ENCODE data around the gene CUBN.

Gene CUBN

DNA sequence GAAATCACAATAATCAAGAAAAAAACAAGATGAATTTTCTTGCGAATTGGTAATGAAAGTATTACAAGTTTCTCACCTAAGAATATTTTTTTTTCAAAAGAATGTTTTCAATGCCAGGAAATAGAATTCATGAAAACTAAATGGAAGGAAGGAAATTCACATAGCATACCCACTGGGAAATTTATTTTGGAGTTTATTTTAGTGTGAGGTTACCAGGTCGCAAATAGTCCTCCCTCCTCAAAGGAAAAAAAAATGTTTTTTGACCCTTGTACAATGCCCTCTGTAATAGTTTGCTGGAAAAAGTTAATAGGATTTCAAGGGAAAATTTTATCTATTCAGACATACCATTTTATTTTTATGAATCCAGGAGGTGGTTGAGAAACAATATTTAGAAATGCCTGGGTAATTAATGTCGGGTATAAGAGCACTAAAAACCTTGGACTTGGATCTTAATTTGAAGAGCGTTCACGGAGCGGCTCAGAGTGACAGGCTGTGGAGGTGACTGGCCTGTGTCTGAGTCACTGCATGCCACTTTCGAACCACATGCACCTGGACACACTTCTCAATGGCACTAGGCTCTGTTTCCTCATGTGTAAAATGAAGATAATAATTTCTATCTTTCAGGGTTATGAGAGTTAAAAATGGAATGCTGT is 28.2 kb downstream of the CUBN start:
- DNase-seq, result no peak

DNA sequence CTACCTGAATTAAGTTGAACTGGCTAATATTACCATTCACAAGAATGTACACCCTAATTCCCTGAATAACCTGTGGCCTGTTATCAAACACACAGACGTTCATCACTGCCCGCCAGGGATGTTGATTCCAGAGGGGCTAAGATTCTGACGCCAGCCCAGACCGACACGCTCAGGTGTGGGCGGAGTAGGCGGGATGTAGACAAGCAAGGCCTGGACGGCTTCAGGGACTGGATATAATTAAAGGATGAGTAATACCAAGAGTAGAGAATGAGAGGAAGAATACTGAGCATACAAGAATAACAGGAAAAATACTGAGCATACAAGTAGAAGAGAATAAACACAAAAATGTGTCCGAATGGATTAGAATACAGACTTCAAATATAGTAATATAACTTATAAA is 29.0 kb downstream of the CUBN start:
- no peak for DNase-seq

- no peak for DNase-seq
Measured at GRCh38 chr10:17098012-17098411, 31.6 kb downstream of the CUBN start.

- no peak for DNase-seq
Measured at GRCh38 chr10:17094844-17095243, 34.8 kb downstream of the CUBN start.

- DNase-seq, result no peak
Measured at GRCh38 chr10:17092986-17093803, 36.4 kb downstream of the CUBN start.

DNA sequence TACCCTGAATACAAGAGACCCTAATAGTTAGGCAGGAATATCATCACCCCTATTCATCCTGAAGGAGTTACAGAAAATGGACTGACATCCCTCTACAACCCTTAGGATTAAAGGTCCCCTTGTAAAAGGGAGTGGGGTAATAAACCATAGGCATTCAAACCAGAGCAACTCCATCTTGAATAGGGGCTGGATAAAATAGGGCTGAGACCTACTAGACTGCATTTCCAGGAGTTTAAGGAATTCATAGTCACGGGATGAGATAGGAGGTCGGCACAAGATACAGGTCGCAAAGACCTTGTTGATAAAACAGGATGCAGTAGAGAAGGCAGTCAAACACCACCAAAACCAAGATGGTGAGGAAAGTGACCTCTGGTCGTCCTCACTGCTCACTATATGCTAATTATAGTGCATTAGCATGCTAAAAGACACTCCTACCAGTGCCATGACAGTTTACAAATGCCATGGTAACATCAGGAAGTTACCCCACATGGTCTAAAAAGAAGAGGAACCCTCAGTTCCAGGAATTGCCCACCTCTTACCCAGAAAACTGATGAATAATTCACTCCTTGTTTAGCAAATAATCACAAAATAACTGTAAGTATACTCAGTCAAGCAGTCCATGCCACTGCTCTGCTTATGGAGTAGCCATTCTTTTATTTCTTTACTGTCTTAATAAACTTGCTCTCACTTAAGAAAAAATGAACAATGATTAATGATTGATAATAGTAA is 37.2 kb downstream of the CUBN start:
- DNase-seq, result no peak

- no peak for DNase-seq
Measured at GRCh38 chr10:17088118-17088806, 41.3 kb downstream of the CUBN start.

- no peak for DNase-seq
Measured at GRCh38 chr10:17086865-17087367, 42.7 kb downstream of the CUBN start.

GRCh38 chr10:17085011-17085725 is 44.4 kb downstream of the CUBN start:
- DNase-seq, result no peak

DNA sequence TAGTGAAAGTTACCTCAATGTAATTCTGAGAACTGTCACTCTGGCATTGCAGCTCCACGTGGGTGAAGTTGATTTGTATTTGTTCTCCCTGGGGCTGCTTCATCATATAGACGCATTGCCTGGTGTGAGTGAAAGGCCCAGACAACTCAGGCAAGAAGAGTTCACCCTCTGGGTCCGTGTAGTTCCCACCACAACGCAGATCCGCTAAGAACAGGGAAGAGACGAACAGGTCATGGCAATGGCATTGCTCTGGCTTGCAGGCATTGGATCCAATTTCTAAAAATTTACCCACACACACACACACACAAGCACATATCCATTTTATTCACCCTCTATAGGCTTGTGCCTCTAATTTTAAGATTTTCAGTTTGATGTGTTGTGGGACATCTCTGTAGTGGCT is 45.4 kb downstream of the CUBN start:
- DNase-seq, result no peak

DNA sequence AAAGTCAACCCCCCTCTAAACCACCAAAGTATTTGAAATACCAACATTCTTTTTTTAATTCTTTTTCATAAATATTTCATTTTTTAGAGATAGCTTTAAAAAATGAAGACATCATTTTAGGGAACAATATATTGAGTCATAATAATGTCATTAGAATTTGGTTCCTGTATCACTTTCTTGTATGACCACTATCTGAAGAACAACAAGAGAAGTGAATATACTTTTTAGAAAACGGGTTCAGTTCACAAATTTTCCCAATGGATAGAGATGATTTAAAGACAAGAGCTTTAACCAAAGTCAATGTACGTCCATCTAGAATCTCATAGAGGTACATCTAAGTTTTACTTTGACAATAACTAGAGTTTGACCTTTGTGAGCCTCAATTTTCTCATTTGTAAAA is 48.2 kb downstream of the CUBN start:
- no peak for DNase-seq

- no peak for DNase-seq
Measured at GRCh38 chr10:17077890-17078289, 51.7 kb downstream of the CUBN start.

DNA sequence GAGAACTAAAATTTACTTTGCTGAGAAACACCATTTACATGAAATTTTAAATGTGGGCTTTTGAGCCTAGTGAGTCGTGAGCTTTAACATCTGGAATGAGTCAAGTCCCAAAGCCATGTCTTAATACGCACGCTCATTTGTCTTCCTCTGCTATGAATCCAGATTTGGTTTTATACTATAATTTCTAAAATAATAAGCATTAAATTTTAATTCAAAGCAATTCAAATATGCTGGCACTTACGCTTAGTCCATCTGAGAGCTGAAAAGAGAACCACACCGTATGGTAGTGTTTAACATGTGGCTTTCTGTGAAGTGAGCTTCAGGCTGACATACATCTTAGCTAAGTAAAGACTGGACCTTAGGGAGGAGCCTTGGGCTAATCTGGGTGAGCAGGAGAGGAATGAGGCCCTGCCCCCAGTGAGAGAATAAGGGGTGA is 52.2 kb downstream of the CUBN start:
- DNase-seq, result no peak

- no peak for DNase-seq
Measured at GRCh38 chr10:17076626-17077345, 52.8 kb downstream of the CUBN start.

DNA sequence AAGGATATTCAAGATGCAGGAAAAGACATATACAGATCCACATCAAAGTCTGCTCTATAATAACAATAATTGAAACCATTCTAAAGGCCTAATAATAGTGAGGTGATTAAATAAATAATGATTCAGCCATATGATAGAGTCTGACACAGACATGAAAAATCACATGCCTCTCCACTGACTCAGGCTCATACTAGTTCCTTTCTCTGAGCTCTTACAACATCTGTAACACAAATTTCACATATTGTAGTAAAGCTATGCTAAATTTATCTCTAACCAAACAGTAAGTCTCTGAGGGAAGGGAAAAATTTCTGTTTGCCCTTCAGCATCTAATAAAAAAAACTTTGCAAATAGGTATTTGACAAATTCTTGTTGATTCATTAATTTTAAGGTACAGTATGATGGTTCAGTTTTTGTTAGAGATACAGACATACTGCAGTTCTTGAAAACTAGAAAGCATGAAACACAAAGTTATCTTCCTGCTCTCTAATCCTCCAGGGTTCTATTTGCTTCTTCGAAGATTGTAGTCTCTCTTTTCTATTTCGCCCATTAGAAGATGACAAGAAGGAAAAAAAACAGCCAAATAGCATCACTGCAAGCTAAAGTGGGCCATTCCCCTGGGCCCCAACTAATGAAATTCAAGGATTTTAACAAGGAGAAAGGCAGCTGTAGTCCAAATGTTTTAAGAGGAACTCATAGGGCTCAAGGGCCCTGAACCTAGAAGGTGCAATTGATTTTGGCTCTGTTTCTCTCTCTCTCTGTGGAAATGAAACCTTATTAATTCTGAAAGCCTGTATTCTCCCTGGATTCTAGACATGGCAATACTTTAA is 53.9 kb downstream of the CUBN start:
- peak; percentile 19 for DNase-seq

DNA sequence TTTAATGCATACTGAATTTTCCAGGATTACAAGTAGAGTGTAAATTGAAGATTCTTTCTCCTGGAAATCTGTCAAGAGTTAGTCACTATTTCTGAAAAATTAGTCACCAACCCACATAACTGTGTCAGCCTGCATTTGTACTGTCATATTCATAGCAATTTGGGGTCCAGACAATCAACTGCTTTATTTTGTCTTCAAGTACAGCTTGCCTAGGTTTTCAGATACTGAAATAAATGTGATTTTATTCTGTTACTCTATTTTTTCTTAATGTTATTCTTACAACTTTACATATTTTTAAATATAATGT is 55.1 kb downstream of the CUBN start:
- DNase-seq, result no peak

GRCh38 chr10:17073725-17074540 is 55.7 kb downstream of the CUBN start:
- DNase-seq, result no peak

GRCh38 chr10:17068953-17069352 is 60.7 kb downstream of the CUBN start:
- DNase-seq, result no peak

GRCh38 chr10:17067376-17068264 is 62.0 kb downstream of the CUBN start:
- no peak for DNase-seq

Measured in CD4-positive, alpha-beta T cell treated with Interleukin-15 for 1 hour (primary cell).